Testis (tissue), 2 donors: ENCODE data around the gene MYO7A.

Experiments used
- POLR2A ChIP-seq: fragments of 450-650 bp; IDR thresholded peaks from one replicate; pipeline ENCODE4 v1.6.1; 2017; ENCODE audit warnings: antibody characterized with exemption, mild to moderate bottlenecking, moderate library complexity
- TF ChIP-seq, protein P1 (sequence below), 3 experiments: fragments of 450-650 bp in 2 of 3; fragments of 200-600 bp in 1 of 3; sonication (generic) in 1 of 3; IDR thresholded peaks; one replicate each; pipeline ENCODE4 v1.5.1; 2016 to 2019; ENCODE audit warnings: antibody characterized with exemption in 3 of 3, mild to moderate bottlenecking in 2 of 3, moderate library complexity in 1 of 3

DNA sequence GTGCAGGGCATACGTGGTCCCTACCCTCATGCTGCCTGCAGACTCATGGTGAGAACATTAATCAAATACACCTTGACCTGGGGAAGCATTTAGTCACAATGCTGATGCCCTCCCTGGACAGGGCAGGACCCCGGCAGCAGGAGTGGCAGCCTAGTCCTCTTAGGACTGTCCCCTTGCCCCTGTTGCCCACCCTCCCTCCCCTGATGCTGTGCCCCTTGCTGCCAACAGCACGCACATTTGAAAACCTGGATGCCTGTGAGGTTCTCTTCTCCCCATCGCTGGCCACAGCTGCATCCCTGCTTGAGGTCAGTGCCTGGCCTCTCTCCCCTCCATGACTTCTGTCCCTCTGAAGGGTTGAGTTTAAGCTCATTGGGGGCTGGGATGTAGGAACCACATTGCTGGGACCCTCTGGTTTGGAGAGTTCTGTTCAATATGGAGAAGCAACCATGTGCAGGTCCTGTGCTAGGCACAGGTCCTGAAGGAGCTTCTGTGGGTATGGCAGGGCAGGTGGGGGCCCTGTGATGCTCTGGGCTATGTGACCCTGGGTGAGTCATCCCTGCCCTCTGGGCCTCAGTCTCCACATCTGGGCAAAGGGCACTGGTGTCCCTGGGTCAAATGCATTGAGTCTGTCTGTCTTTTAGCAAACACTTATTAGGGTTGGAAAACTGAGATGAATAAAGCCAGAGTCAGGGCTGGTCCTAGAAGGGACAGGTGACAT, 31.3 kb downstream of the MYO7A start:
- TF ChIP-seq, protein P1, sequence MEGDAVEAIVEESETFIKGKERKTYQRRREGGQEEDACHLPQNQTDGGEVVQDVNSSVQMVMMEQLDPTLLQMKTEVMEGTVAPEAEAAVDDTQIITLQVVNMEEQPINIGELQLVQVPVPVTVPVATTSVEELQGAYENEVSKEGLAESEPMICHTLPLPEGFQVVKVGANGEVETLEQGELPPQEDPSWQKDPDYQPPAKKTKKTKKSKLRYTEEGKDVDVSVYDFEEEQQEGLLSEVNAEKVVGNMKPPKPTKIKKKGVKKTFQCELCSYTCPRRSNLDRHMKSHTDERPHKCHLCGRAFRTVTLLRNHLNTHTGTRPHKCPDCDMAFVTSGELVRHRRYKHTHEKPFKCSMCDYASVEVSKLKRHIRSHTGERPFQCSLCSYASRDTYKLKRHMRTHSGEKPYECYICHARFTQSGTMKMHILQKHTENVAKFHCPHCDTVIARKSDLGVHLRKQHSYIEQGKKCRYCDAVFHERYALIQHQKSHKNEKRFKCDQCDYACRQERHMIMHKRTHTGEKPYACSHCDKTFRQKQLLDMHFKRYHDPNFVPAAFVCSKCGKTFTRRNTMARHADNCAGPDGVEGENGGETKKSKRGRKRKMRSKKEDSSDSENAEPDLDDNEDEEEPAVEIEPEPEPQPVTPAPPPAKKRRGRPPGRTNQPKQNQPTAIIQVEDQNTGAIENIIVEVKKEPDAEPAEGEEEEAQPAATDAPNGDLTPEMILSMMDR (IDR thresholded peaks at IDR 0.05) = no peak
- no peak for TF ChIP-seq POLR2A
